SK-N-SH treated with all-trans-retinoic acid at 6 μM for 48 hours (cell line): ENCODE measurements around the gene ZNF697.
A peak's percentile ranks its signal among the peaks of the same experiment; 100 is the strongest.
"Not testable (repeated sequence)": the region's sequence is repeated elsewhere in the genome, so short reads cannot be mapped to it uniquely, and the experiment has no call there.

Experiments
- ATAC-seq: fragments of 200-7000 bp; cut with Tn5 transposase; 3 replicates; pipeline ENCODE4 v1.9.1; 2020; ENCODE audit warnings: mild to moderate bottlenecking, moderate library complexity
- ARNTL ChIP-seq: fragments of 450-650 bp; formaldehyde crosslinking; IDR thresholded peaks from 2 replicates; pipeline ENCODE4 v1.5.0; 2020; ENCODE audit warnings: low read depth, mild to moderate bottlenecking, moderate library complexity, borderline replicate concordance
- BACH2 ChIP-seq: fragments of 250-450 bp; sonication (Bioruptor Pico); IDR thresholded peaks from 2 replicates; pipeline ENCODE4 v1.9.0; 2021; ENCODE audit warnings: mild to moderate bottlenecking, borderline replicate concordance
- CSDC2 ChIP-seq: fragments of 250-450 bp; sonication (Bioruptor Pico); IDR thresholded peaks from 2 replicates; pipeline ENCODE4 v1.5.0; 2020; ENCODE audit warnings: mild to moderate bottlenecking, moderate library complexity
- GLIS3 ChIP-seq: fragments of 250-450 bp; sonication (Bioruptor Pico); IDR thresholded peaks from 2 replicates; pipeline ENCODE4 v1.5.0; 2020; ENCODE audit warnings: mild to moderate bottlenecking, moderate library complexity
- ISL1 ChIP-seq: fragments of 250-450 bp; sonication (Bioruptor Pico); IDR thresholded peaks from 2 replicates; pipeline ENCODE4 v2.1.2; 2022; ENCODE audit warnings: mild to moderate bottlenecking, moderate library complexity
- OSR1 ChIP-seq: fragments of 250-450 bp; sonication (Bioruptor Pico); IDR thresholded peaks from 2 replicates; pipeline ENCODE4 v1.8.0; 2022; ENCODE audit warnings: moderate library complexity, mild to moderate bottlenecking, inconsistent platforms
- PPARA ChIP-seq: fragments of 250-450 bp; sonication (Bioruptor Pico); IDR thresholded peaks from 2 replicates; pipeline ENCODE4 v1.5.0; 2020; ENCODE audit warnings: mild to moderate bottlenecking, borderline replicate concordance
- RARB ChIP-seq: fragments of 250-450 bp; sonication (Bioruptor Pico); IDR thresholded peaks from 2 replicates; pipeline ENCODE4 v1.8.0; 2021; ENCODE audit warnings: mild to moderate bottlenecking, moderate library complexity
- SNAI2 ChIP-seq: fragments of 250-450 bp; sonication (Bioruptor Pico); IDR thresholded peaks from 2 replicates; pipeline ENCODE4 v1.5.0; 2020; ENCODE audit warnings: mild to moderate bottlenecking, moderate library complexity
- TCF4 ChIP-seq: fragments of 250-450 bp; sonication (Bioruptor Pico); IDR thresholded peaks from 2 replicates; pipeline ENCODE4 v1.8.0; 2021; ENCODE audit warnings: mild to moderate bottlenecking, moderate library complexity, borderline replicate concordance
- TOX ChIP-seq: fragments of 250-450 bp; sonication (Bioruptor Pico); IDR thresholded peaks from 2 replicates; pipeline ENCODE4 v1.8.0; 2021; ENCODE audit warnings: mild to moderate bottlenecking, moderate library complexity, borderline replicate concordance
- ZC3H10 ChIP-seq: fragments of 250-450 bp; sonication (Bioruptor Pico); IDR thresholded peaks from 2 replicates; pipeline ENCODE4 v1.5.1; 2021; ENCODE audit warnings: mild to moderate bottlenecking, moderate library complexity
- ZFP3 ChIP-seq: fragments of 250-450 bp; sonication (Bioruptor Pico); IDR thresholded peaks from 2 replicates; pipeline ENCODE4 v1.5.0; 2020; ENCODE audit warnings: mild to moderate bottlenecking, moderate library complexity
- ZFP30 ChIP-seq: fragments of 450-650 bp; formaldehyde crosslinking; IDR thresholded peaks from 2 replicates; pipeline ENCODE4 v1.5.0; 2022; ENCODE audit warnings: mild to moderate bottlenecking, moderate library complexity
- ZNF565 ChIP-seq: fragments of 450-650 bp; formaldehyde crosslinking; conservative IDR thresholded peaks from 2 replicates; pipeline ENCODE4 v1.5.0; 2020; ENCODE audit warnings: low read depth, mild to moderate bottlenecking, moderate library complexity
- ZNF70 ChIP-seq: fragments of 450-650 bp; formaldehyde crosslinking; IDR thresholded peaks from 2 replicates; pipeline ENCODE4 v1.5.0; 2020; ENCODE audit warnings: mild to moderate bottlenecking, moderate library complexity
- ZNF8 ChIP-seq: fragments of 450-650 bp; formaldehyde crosslinking; IDR thresholded peaks from 2 replicates; pipeline ENCODE4 v1.5.0; 2020; ENCODE audit warnings: mild to moderate bottlenecking, moderate library complexity
- TF ChIP-seq, protein P1 (sequence below): fragments of 250-450 bp; sonication (Bioruptor Pico); IDR thresholded peaks from 2 replicates; pipeline ENCODE4 v1.5.1; 2021; ENCODE audit warnings: mild to moderate bottlenecking, moderate library complexity
- TF ChIP-seq, protein P2 (sequence below): fragments of 250-450 bp; sonication (Bioruptor Pico); IDR thresholded peaks from 2 replicates; pipeline ENCODE4 v1.5.1; 2020; ENCODE audit warnings: low read depth, mild to moderate bottlenecking, moderate library complexity
- TF ChIP-seq, protein P3 (sequence below): fragments of 250-450 bp; sonication (Bioruptor Pico); IDR thresholded peaks from 2 replicates; pipeline ENCODE4 v1.8.0; 2021; ENCODE audit warnings: low read depth, mild to moderate bottlenecking, moderate library complexity, borderline replicate concordance
- TF ChIP-seq, protein P4 (sequence below): fragments of 250-450 bp; sonication (Bioruptor Pico); IDR thresholded peaks from 2 replicates; pipeline ENCODE4 v1.5.0; 2020; ENCODE audit warnings: mild to moderate bottlenecking, moderate library complexity

The ZNF697 gene

DNA sequence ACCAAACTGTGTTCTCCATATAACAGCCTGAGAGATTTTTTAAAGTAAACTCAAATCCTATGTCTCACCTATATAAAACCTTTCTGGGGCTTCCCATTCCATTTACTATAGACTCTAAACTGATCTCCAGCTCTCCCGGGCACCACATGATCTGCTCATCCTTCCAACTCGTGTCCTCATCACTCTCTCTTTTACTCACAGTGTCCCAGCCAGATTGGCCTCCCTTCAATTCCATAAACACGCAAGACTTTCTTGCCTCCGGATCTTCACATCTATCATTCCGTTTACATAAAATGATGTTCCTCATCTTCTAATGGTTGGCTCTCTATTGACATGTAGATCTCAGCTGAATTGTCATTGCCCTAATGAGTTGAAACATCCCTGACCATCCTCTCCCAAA lies 59.4 kb downstream of the ZNF697 start:
- no peak for ATAC-seq
- TF ChIP-seq BACH2 (CRISPR knock-in tag) (no peak), ZNF565 (CRISPR knock-in tag) (no peak), ZNF70 (CRISPR knock-in tag) (no peak), TOX (no peak), CSDC2 (CRISPR knock-in tag) (no peak), GLIS3 (CRISPR knock-in tag) (no peak), ARNTL (no peak), TCF4 (CRISPR knock-in tag) (no peak), OSR1 (no peak), ISL1 (CRISPR knock-in tag) (no peak), SNAI2 (CRISPR knock-in tag) (no peak), ZFP30 (CRISPR knock-in tag) (no peak), RARB (no peak), ZFP3 (no peak), ZNF8 (CRISPR knock-in tag) (no peak), PPARA (CRISPR knock-in tag) (no peak)
- TF ChIP-seq, protein P1, sequence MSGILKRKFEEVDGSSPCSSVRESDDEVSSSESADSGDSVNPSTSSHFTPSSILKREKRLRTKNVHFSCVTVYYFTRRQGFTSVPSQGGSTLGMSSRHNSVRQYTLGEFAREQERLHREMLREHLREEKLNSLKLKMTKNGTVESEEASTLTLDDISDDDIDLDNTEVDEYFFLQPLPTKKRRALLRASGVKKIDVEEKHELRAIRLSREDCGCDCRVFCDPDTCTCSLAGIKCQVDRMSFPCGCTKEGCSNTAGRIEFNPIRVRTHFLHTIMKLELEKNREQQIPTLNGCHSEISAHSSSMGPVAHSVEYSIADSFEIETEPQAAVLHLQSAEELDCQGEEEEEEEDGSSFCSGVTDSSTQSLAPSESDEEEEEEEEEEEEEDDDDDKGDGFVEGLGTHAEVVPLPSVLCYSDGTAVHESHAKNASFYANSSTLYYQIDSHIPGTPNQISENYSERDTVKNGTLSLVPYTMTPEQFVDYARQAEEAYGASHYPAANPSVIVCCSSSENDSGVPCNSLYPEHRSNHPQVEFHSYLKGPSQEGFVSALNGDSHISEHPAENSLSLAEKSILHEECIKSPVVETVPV (CRISPR knock-in tag), result no peak
- TF ChIP-seq, protein P2, sequence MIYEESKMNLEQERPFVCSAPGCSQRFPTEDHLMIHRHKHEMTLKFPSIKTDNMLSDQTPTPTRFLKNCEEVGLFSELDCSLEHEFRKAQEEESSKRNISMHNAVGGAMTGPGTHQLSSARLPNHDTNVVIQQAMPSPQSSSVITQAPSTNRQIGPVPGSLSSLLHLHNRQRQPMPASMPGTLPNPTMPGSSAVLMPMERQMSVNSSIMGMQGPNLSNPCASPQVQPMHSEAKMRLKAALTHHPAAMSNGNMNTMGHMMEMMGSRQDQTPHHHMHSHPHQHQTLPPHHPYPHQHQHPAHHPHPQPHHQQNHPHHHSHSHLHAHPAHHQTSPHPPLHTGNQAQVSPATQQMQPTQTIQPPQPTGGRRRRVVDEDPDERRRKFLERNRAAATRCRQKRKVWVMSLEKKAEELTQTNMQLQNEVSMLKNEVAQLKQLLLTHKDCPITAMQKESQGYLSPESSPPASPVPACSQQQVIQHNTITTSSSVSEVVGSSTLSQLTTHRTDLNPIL (CRISPR knock-in tag), result no peak
- TF ChIP-seq, protein P3, sequence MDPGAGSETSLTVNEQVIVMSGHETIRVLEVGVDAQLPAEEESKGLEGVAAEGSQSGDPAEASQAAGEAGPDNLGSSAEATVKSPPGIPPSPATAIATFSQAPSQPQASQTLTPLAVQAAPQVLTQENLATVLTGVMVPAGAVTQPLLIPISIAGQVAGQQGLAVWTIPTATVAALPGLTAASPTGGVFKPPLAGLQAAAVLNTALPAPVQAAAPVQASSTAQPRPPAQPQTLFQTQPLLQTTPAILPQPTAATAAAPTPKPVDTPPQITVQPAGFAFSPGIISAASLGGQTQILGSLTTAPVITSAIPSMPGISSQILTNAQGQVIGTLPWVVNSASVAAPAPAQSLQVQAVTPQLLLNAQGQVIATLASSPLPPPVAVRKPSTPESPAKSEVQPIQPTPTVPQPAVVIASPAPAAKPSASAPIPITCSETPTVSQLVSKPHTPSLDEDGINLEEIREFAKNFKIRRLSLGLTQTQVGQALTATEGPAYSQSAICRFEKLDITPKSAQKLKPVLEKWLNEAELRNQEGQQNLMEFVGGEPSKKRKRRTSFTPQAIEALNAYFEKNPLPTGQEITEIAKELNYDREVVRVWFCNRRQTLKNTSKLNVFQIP, result no peak
- TF ChIP-seq, protein P4, sequence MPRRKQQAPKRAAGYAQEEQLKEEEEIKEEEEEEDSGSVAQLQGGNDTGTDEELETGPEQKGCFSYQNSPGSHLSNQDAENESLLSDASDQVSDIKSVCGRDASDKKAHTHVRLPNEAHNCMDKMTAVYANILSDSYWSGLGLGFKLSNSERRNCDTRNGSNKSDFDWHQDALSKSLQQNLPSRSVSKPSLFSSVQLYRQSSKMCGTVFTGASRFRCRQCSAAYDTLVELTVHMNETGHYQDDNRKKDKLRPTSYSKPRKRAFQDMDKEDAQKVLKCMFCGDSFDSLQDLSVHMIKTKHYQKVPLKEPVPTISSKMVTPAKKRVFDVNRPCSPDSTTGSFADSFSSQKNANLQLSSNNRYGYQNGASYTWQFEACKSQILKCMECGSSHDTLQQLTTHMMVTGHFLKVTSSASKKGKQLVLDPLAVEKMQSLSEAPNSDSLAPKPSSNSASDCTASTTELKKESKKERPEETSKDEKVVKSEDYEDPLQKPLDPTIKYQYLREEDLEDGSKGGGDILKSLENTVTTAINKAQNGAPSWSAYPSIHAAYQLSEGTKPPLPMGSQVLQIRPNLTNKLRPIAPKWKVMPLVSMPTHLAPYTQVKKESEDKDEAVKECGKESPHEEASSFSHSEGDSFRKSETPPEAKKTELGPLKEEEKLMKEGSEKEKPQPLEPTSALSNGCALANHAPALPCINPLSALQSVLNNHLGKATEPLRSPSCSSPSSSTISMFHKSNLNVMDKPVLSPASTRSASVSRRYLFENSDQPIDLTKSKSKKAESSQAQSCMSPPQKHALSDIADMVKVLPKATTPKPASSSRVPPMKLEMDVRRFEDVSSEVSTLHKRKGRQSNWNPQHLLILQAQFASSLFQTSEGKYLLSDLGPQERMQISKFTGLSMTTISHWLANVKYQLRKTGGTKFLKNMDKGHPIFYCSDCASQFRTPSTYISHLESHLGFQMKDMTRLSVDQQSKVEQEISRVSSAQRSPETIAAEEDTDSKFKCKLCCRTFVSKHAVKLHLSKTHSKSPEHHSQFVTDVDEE (CRISPR knock-in tag), result no peak

DNA sequence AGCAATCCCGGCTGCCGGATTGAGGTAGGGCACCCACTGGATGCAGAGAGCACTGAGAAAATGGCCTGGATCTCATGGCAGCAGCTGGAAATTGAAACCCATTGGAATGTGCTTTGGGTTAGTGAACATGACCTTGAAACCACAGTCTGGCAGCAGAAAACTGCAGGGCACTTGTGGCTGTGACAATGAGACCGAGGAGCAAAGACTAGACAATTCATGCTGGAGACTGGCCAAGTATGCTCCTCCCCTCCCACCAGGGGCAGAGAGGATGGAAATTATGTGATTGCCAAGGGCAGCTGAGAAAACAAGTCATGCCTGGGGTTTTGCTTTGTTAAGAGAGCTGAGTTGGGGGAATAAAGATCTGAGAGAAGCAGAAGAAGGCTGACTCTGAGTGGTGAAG lies 60.7 kb downstream of the ZNF697 start:
- no peak for ATAC-seq
- TF ChIP-seq ZC3H10 (CRISPR knock-in tag), result no peak
- TF ChIP-seq ISL1 (CRISPR knock-in tag), result no peak
- TF ChIP-seq, protein P2 (CRISPR knock-in tag), result no peak
- no peak for TF ChIP-seq BACH2 (CRISPR knock-in tag)
- TF ChIP-seq, all 23 proteins: peak for 0

DNA sequence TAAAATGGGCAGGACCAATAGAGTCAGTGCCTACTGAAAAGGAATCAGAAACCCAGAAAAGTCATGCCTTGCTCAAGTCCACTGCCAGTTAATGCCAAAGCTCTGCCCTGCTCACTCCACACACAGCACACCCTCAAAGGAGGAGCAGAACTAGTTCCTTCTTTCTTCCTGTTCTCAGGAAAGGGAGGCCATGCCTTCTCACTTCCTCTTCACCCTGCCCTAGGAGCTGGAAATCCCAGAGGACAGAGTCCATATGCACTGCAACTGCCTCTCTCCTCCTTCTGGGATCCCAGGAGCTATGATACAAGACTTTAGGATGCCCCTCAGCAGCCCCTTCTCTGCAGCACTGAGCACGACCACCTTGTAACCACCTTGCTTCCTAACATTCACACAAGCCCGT lies 62.3 kb downstream of the ZNF697 start:
- not testable (repeated sequence) for ATAC-seq

DNA sequence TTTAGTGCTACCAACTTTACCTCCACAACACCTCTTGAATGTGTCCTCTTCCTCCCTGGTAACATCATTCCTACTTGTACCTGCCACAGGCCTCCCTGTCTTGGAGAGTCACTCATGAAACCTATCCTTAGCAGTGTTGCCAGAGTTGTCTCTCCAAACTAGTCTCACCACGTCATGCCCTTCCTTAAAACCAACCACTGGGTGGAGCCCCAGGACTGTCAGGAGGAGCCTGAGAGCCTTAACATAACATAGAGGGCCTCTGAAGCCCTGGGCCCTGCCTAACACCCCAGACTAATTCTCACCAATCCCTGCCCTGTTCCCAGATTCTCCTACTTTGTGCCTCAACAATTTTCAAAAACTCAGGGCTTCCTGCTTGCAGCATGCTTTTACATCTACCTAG lies 65.3 kb downstream of the ZNF697 start:
- ATAC-seq, result peak; percentile 97
- TF ChIP-seq, protein P3, result no peak
- no peak for TF ChIP-seq ZC3H10 (CRISPR knock-in tag)
- TF ChIP-seq, protein P1 (CRISPR knock-in tag), result no peak
- TF ChIP-seq, protein P4 (CRISPR knock-in tag), result no peak
- no peak for TF ChIP-seq TOX
- no peak for TF ChIP-seq CSDC2 (CRISPR knock-in tag)

DNA sequence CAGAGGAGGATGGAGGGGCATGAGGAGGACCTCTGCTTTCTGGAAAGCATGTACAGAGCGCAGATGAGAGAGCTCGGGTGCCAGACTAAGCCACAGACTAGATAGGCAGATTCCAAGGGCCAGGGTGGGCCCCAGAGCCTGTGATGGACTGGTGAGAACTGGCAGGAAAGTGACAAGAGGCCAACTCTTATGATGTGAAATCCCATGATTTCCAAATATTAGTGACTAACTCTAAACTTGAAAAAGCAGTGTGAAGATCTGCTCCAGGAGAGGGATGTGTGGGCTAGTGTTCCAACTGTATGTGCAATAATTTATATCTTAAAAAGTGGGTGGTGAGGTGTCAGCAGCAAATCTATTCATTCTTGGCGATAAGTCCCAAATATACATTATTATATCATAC lies 67.0 kb downstream of the ZNF697 start:
- ATAC-seq, result not testable (repeated sequence)
